Prostate gland (tissue), 2 donors: Measurements from ENCODE around the gene RPL37.

Source experiments
- CTCF ChIP-seq, 4 experiments: fragments of 200-600 bp in 2 of 4; fragments of 450-650 bp in 2 of 4; sonication (generic) in 2 of 4; IDR thresholded peaks; 1 replicate in 3 of 4; 2 replicates in 1 of 4; pipeline ENCODE4 v1.5.1; 2016 to 2019; ENCODE audit warnings: antibody characterized with exemption in 4 of 4, mild to moderate bottlenecking in 2 of 4, moderate library complexity in 2 of 4
- POLR2A ChIP-seq: fragments of 450-650 bp; IDR thresholded peaks from one replicate; pipeline ENCODE4 v1.6.1; 2016; ENCODE audit warnings: antibody characterized with exemption, mild to moderate bottlenecking
- POLR2AphosphoS5 ChIP-seq: sonication (generic); formaldehyde crosslinking; IDR thresholded peaks from one replicate; pipeline ENCODE4 v1.6.1; 2017; ENCODE audit warnings: antibody characterized with exemption

GRCh38 chr5:40877371-40877988, 42.5 kb upstream of the RPL37 start:
- TF ChIP-seq POLR2AphosphoS5 (no peak), CTCF (IDR thresholded peaks at IDR 0.05) (no peak), POLR2A (no peak)
